A549 (cell line): Measurements from ENCODE around the gene PATJ. TPM values are rescaled to one million over a fixed set of nuclear protein-coding genes. Genes with fewer than 3 reads are reported as not detected.

Experiments used
- ATAC-seq, 2 experiments: fragments of 200-7000 bp in 1 of 2; fragments of >200 bp in 1 of 2; cut with Nextera tagmentation in 1 of 2; cut with Tn5 transposase in 1 of 2; 3 replicates each; pipeline versions ENCODE4 v1.8.0 to v1.9.1; 2018 to 2020; ENCODE audit warnings: mild to moderate bottlenecking in 1 of 2, moderate library complexity in 1 of 2
- CTCF ChIA-PET: fragments of 300-600 bp; sonication (Branson Sonifier 250); formaldehyde crosslinking; extraction: SDS; loops from one replicate; lab custom pipeline; 2021; ENCODE audit warnings: antibody characterized with exemption, inconsistent platforms; lab: Yijun Ruan, JAX
- POLR2A ChIA-PET: fragments of 350-600 bp; formaldehyde crosslinking; extraction: SDS; loops from one replicate; lab custom pipeline; 2021; ENCODE audit warnings: antibody characterized with exemption, inconsistent platforms; lab: Yijun Ruan, JAX
- DNase-seq, 2 experiments: peaks; one replicate each; pipeline versions ENCODE4 v3.0.0 to v3.0.0-alpha.2; 2011 to 2016; ENCODE audit warnings: low read depth in 1 of 2, low spot score in 1 of 2
- FAIRE-seq: peaks from 2 replicates; lab custom pipeline; 2011; peaks lifted over from hg19 to GRCh38; lab: Jason Lieb, UNC
- H3K27ac ChIP-seq, 2 experiments: fragments of >200 bp; sonication (Bioruptor Twin); formaldehyde crosslinking; 3 replicates each; pipeline ENCODE4 v1.5.1; 2016 to 2017
- H3K4me1 ChIP-seq: fragments of >200 bp; sonication (Bioruptor Twin); formaldehyde crosslinking; 3 replicates; pipeline ENCODE4 v1.6.1; 2016
- H3K4me2 ChIP-seq: fragments of >200 bp; sonication (Bioruptor Twin); formaldehyde crosslinking; 3 replicates; pipeline ENCODE4 v1.6.1; 2016
- H3K4me3 ChIP-seq: fragments of >200 bp; sonication (Bioruptor Twin); formaldehyde crosslinking; 3 replicates; pipeline ENCODE4 v1.5.1; 2016
- H3K9me3 ChIP-seq: fragments of >200 bp; sonication (Bioruptor Twin); formaldehyde crosslinking; 3 replicates; pipeline ENCODE4 v1.6.1; 2016
- ATOH8 ChIP-seq: fragments of 250-450 bp; sonication (Bioruptor Pico); IDR thresholded peaks from 2 replicates; pipeline ENCODE4 v1.5.0; 2020; ENCODE audit warnings: low read depth, mild to moderate bottlenecking, moderate library complexity
- CBX2 ChIP-seq: fragments of 200-600 bp; sonication (generic); IDR thresholded peaks from 2 replicates; pipeline ENCODE4 v1.6.1; 2016; ENCODE audit warnings: low read depth, mild to moderate bottlenecking, borderline replicate concordance
- CEBPB ChIP-seq, 2 experiments: fragments of >200 bp in 1 of 2; sonication (Bioruptor Twin) in 1 of 2; formaldehyde crosslinking in 1 of 2; IDR thresholded peaks; 2 replicates each; pipeline ENCODE4 v1.6.1; 2012 to 2016
- CHD4 ChIP-seq: fragments of 200-600 bp; sonication (generic); IDR thresholded peaks from 2 replicates; pipeline ENCODE4 v1.6.1; 2016; ENCODE audit warnings: antibody characterized with exemption, mild to moderate bottlenecking, borderline replicate concordance
- CTCF ChIP-seq: fragments of >200 bp; sonication (Bioruptor Twin); formaldehyde crosslinking; IDR thresholded peaks from 3 replicates; pipeline ENCODE4 v1.5.1; 2016
- E2F6 ChIP-seq: IDR thresholded peaks from 2 replicates; pipeline ENCODE4 v1.6.1; 2012; ENCODE audit warnings: low read depth, borderline replicate concordance
- EHF ChIP-seq: fragments of 250-450 bp; sonication (Bioruptor Pico); IDR thresholded peaks from 2 replicates; pipeline ENCODE4 v1.5.0; 2020; ENCODE audit warnings: mild to moderate bottlenecking
- EHMT2 ChIP-seq: fragments of 200-600 bp; sonication (generic); IDR thresholded peaks from 2 replicates; pipeline ENCODE4 v1.6.1; 2016; ENCODE audit warnings: antibody characterized with exemption, low read depth, mild to moderate bottlenecking, moderate library complexity
- ELK1 ChIP-seq: fragments of 150-350 bp; IDR thresholded peaks from 2 replicates; pipeline ENCODE4 v1.6.1; 2014; ENCODE audit warnings: low read depth, mild to moderate bottlenecking, low read length
- FOSL2 ChIP-seq, 2 experiments: fragments of 450-650 bp in 1 of 2; fragments of >200 bp in 1 of 2; sonication (Bioruptor Twin) in 1 of 2; formaldehyde crosslinking; IDR thresholded peaks; 2 replicates each; pipeline versions ENCODE4 v1.5.0 to v1.6.1; 2016 to 2020; ENCODE audit warnings: mild to moderate bottlenecking in 1 of 2, moderate library complexity in 1 of 2
- FOXS1 ChIP-seq: fragments of 250-450 bp; sonication (Bioruptor Pico); IDR thresholded peaks from 2 replicates; pipeline ENCODE4 v1.5.0; 2020; ENCODE audit warnings: mild to moderate bottlenecking, moderate library complexity
- GATA3 ChIP-seq: IDR thresholded peaks from 2 replicates; pipeline ENCODE4 v1.6.1; 2012; ENCODE audit warnings: borderline replicate concordance
- HDAC2 ChIP-seq: fragments of 200-600 bp; sonication (generic); IDR thresholded peaks from 2 replicates; pipeline ENCODE4 v1.6.1; 2016
- HMGXB4 ChIP-seq: fragments of 250-450 bp; sonication (Bioruptor Pico); IDR thresholded peaks from 2 replicates; pipeline ENCODE4 v1.5.0; 2021; ENCODE audit warnings: mild to moderate bottlenecking, moderate library complexity, borderline replicate concordance
- HOXA7 ChIP-seq: fragments of 250-450 bp; sonication (Bioruptor Pico); IDR thresholded peaks from 2 replicates; pipeline ENCODE4 v1.5.0; 2020; ENCODE audit warnings: mild to moderate bottlenecking, moderate library complexity
- HOXB13 ChIP-seq: fragments of 250-450 bp; sonication (Bioruptor Pico); IDR thresholded peaks from 2 replicates; pipeline ENCODE4 v1.5.0; 2020; ENCODE audit warnings: low read depth, mild to moderate bottlenecking, moderate library complexity
- HOXB5 ChIP-seq: fragments of 250-450 bp; sonication (Bioruptor Pico); IDR thresholded peaks from 2 replicates; pipeline ENCODE4 v1.5.0; 2020; ENCODE audit warnings: mild to moderate bottlenecking, moderate library complexity
- KDM5A ChIP-seq: fragments of 200-600 bp; sonication (generic); IDR thresholded peaks from 2 replicates; pipeline ENCODE4 v1.6.1; 2016; ENCODE audit warnings: antibody characterized with exemption, mild to moderate bottlenecking
- MAX ChIP-seq: IDR thresholded peaks from 2 replicates; pipeline ENCODE4 v1.6.1; 2012
- MYC ChIP-seq: IDR thresholded peaks from 2 replicates; pipeline ENCODE4 v1.6.1; 2012; ENCODE audit warnings: mild to moderate bottlenecking, inconsistent platforms, low read length, improper control_type of control experiment, borderline replicate concordance
- NR3C1 ChIP-seq: fragments of >200 bp; sonication (Bioruptor Twin); formaldehyde crosslinking; IDR thresholded peaks from 3 replicates; pipeline ENCODE4 v1.6.1; 2017
- PHF8 ChIP-seq: fragments of 200-600 bp; sonication (generic); IDR thresholded peaks from 2 replicates; pipeline ENCODE4 v1.6.1; 2016; ENCODE audit warnings: low read depth, mild to moderate bottlenecking, antibody characterized with exemption, moderate library complexity, borderline replicate concordance
- POLR2AphosphoS2 ChIP-seq: conservative IDR thresholded peaks from 2 replicates; pipeline ENCODE4 v1.6.1; 2012; ENCODE audit warnings: low read length, improper control_type of control experiment, inconsistent platforms
- RARB ChIP-seq: fragments of 250-450 bp; sonication (Bioruptor Pico); IDR thresholded peaks from 2 replicates; pipeline ENCODE4 v1.8.0; 2021; ENCODE audit warnings: mild to moderate bottlenecking, moderate library complexity
- RNF2 ChIP-seq: fragments of 200-600 bp; sonication (generic); IDR thresholded peaks from 2 replicates; pipeline ENCODE4 v1.6.1; 2016; ENCODE audit warnings: low read depth, mild to moderate bottlenecking, antibody characterized with exemption, moderate library complexity, borderline replicate concordance
- SMC3 ChIP-seq: fragments of >200 bp; sonication (Bioruptor Twin); formaldehyde crosslinking; IDR thresholded peaks from 3 replicates; pipeline ENCODE4 v1.6.1; 2018; ENCODE audit warnings: inconsistent platforms
- TFCP2L1 ChIP-seq: fragments of 250-450 bp; sonication (Bioruptor Pico); IDR thresholded peaks from 2 replicates; pipeline ENCODE4 v1.5.0; 2021; ENCODE audit warnings: mild to moderate bottlenecking
- TP53 ChIP-seq: fragments of 250-450 bp; sonication (Bioruptor Pico); IDR thresholded peaks from 2 replicates; pipeline ENCODE4 v1.5.0; 2021; ENCODE audit warnings: mild to moderate bottlenecking, moderate library complexity
- USF2 ChIP-seq: fragments of 450-650 bp; IDR thresholded peaks from 2 replicates; pipeline ENCODE4 v1.6.1; 2014; ENCODE audit warnings: antibody characterized with exemption
- ZC3H11A ChIP-seq: fragments of 450-650 bp; IDR thresholded peaks from 2 replicates; pipeline ENCODE4 v1.6.1; 2014; ENCODE audit warnings: antibody characterized with exemption, mild to moderate bottlenecking
- WGBS: methylation state at CpG from one replicate; pipeline ENCODE4 v1.1.6; 2017; ENCODE audit errors: missing lambda C conversion rate; 5-methylcytosine and 5-hydroxymethylcytosine counted together
- polyA plus RNA-seq, 4 experiments: library from polyadenylated mRNA; depleted of rRNA in 3 of 4; stranded (reverse); fragments of >200 nt; fragmentation: RNase III in 1 of 4; extraction: RNeasy Plus Mini Kit Qiagen cat#74134 plus additional on column Dnase treatment in 1 of 4; gene quantifications; 2 replicates in 3 of 4; 3 replicates in 1 of 4; pipeline ENCODE4 v1.2.3, GENCODE V29; 2011 to 2017

The PATJ gene
- polyA plus RNA-seq, 2 of the 4 experiments (the other 2 are of a cell fraction) = 6.0 to 14.7 TPM

- 0 out of 3 replicates have a peak, but pooled peaks cover 6% of the 10 kb centered on the region for H3K9me3 ChIP-seq
- ChIA-PET CTCF (interaction anchor here (0.9 kb wide), 1 partner anchor 19 kb away, joined by 3 read pairs; no protein-coding TSS in a partner anchor), POLR2A (no interaction called here)
- no peaks in the 10 kb centered on the region for H3K4me1 ChIP-seq
- DNase-seq = no peak
- no peak for ATAC-seq
- no peak for FAIRE-seq
- WGBS = 98% methylated on average over 4 of the region's 4 CpGs
- no peak overlapping the region for H3K4me3 ChIP-seq
- TF ChIP-seq NR3C1 = no peak
- no peak for TF ChIP-seq TFCP2L1
- no peak for TF ChIP-seq CEBPB (IDR thresholded peaks at IDR 0.05)
- no peak for TF ChIP-seq SMC3
- no peak for TF ChIP-seq ZC3H11A
- no peak for TF ChIP-seq HOXA7 (CRISPR knock-in tag)
- TF ChIP-seq MYC = no peak
- TF ChIP-seq FOSL2 (IDR thresholded peaks at IDR 0.05) = no peak
- TF ChIP-seq FOSL2 (CRISPR knock-in tag; IDR thresholded peaks at IDR 0.05) = no peak
- TF ChIP-seq CBX2 = no peak
- TF ChIP-seq EHMT2 = no peak
- no peak for TF ChIP-seq HOXB5
- TF ChIP-seq RARB (CRISPR knock-in tag) = no peak
- no peak for TF ChIP-seq FOXS1 (CRISPR knock-in tag)
- no peak for TF ChIP-seq TP53
- TF ChIP-seq E2F6 = no peak
- TF ChIP-seq CTCF = no peak
- no peak overlapping the region for H3K4me2 ChIP-seq
- H3K27ac ChIP-seq = no peak overlapping the region
These were observed 322.6 kb downstream of the PATJ start for GRCh38 chr1:62064829-62065407.

- ATAC-seq = no peak
- no peak overlapping the region for H3K4me3 ChIP-seq
- CTCF ChIA-PET = no interaction called here
These were observed 324.4 kb downstream of the PATJ start for GRCh38 chr1:62066713-62067112.

More at GRCh38 chr1:62066713-62067112, 324.4 kb downstream of the PATJ start:
- H3K9me3 ChIP-seq = 0 out of 3 replicates have a peak, but pooled peaks cover 6% of the 10 kb centered on the region
- WGBS = 90% methylated on average over 2 of the region's 2 CpGs
- no peak for TF ChIP-seq RARB (CRISPR knock-in tag)
- no peak for TF ChIP-seq TFCP2L1
- no peak for TF ChIP-seq NR3C1
- TF ChIP-seq EHMT2 = no peak
- no peak for TF ChIP-seq EHF (CRISPR knock-in tag)
- TF ChIP-seq PHF8 = no peak
- no peak for TF ChIP-seq GATA3
- TF ChIP-seq RNF2 = no peak
- no peak for TF ChIP-seq ELK1
- TF ChIP-seq KDM5A = no peak
- TF ChIP-seq ATOH8 (CRISPR knock-in tag) = no peak
- no peak for TF ChIP-seq CHD4
- TF ChIP-seq POLR2AphosphoS2 = no peak
- TF ChIP-seq HOXB13 = no peak
- no peak for TF ChIP-seq USF2
- no peak for TF ChIP-seq HDAC2
- TF ChIP-seq HMGXB4 (CRISPR knock-in tag) = no peak
- no peak for TF ChIP-seq MAX
- no peak for FAIRE-seq
- POLR2A ChIA-PET = no interaction called here
- H3K4me1 ChIP-seq = no peaks in the 10 kb centered on the region
- no peak for DNase-seq
- no peak overlapping the region for H3K27ac ChIP-seq
- no peak overlapping the region for H3K4me2 ChIP-seq
